Right atrium auricular region (tissue), 2 donors: ENCODE data around the gene IL26. TPM values are rescaled to one million over a fixed set of nuclear protein-coding genes. Genes with fewer than 3 reads are reported as not detected.

Experiments used
- DNase-seq: peaks from one replicate; pipeline ENCODE4 v3.0.0-alpha.2; 2019; ENCODE audit warnings: low spot score
- H3K27ac ChIP-seq, 2 donors: fragments of 200-600 bp; sonication (generic); 1 replicate in 1 of 2; 2 replicates in 1 of 2; pipeline ENCODE4 v1.5.1; 2016 to 2019
- H3K27me3 ChIP-seq, 2 donors: fragments of 200-600 bp; sonication (generic); one replicate each; pipeline versions ENCODE4 v1.5.1 to v1.6.0; 2017 to 2019
- H3K36me3 ChIP-seq: fragments of 200-600 bp; sonication (generic); one replicate; pipeline ENCODE4 v1.5.1; 2016
- H3K4me1 ChIP-seq, 2 donors: fragments of 200-600 bp; sonication (generic); one replicate each; pipeline versions ENCODE4 v1.5.1 to v1.6.0; 2017 to 2019
- H3K4me3 ChIP-seq, 2 donors: fragments of 200-600 bp; sonication (generic); 1 replicate in 1 of 2; 2 replicates in 1 of 2; pipeline ENCODE4 v1.5.1; 2017 to 2019; ENCODE audit warnings: mild to moderate bottlenecking in 1 of 2, moderate library complexity in 1 of 2
- H3K9me3 ChIP-seq, 2 donors: fragments of 200-600 bp; sonication (generic); one replicate each; pipeline ENCODE4 v1.5.1; 2019
- total RNA-seq, 2 donors: library from RNA; depleted of rRNA; stranded (reverse); fragments of >200 nt; gene quantifications; one replicate each; pipeline ENCODE4 v1.1.0, GENCODE V29; 2016
- TF ChIP-seq, protein P1 (sequence below), 2 donors: fragments of 200-600 bp; sonication (generic); IDR thresholded peaks; one replicate each; pipeline ENCODE4 v1.5.1; 2019; ENCODE audit warnings: antibody characterized with exemption in 2 of 2

The IL26 gene
- total RNA-seq, 2 donors from 2014 or later = not detected

- no peak overlapping the region for H3K4me3 ChIP-seq
- no peaks in the 10 kb centered on the region for H3K9me3 ChIP-seq
- DNase-seq = no peak
- TF ChIP-seq, protein P1, sequence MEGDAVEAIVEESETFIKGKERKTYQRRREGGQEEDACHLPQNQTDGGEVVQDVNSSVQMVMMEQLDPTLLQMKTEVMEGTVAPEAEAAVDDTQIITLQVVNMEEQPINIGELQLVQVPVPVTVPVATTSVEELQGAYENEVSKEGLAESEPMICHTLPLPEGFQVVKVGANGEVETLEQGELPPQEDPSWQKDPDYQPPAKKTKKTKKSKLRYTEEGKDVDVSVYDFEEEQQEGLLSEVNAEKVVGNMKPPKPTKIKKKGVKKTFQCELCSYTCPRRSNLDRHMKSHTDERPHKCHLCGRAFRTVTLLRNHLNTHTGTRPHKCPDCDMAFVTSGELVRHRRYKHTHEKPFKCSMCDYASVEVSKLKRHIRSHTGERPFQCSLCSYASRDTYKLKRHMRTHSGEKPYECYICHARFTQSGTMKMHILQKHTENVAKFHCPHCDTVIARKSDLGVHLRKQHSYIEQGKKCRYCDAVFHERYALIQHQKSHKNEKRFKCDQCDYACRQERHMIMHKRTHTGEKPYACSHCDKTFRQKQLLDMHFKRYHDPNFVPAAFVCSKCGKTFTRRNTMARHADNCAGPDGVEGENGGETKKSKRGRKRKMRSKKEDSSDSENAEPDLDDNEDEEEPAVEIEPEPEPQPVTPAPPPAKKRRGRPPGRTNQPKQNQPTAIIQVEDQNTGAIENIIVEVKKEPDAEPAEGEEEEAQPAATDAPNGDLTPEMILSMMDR (IDR thresholded peaks at IDR 0.05) = no peak
- no peaks in the 10 kb centered on the region for H3K27me3 ChIP-seq
- no peak overlapping the region for H3K27ac ChIP-seq
- no peaks in the 10 kb centered on the region for H3K4me1 ChIP-seq
- H3K36me3 ChIP-seq = no peaks in the 10 kb centered on the region
Measured at GRCh38 chr12:68190301-68190700, 35.3 kb downstream of the IL26 start.

- Histone ChIP-seq H3K4me3 (no peak overlapping the region), H3K27ac (no peak overlapping the region), H3K4me1 (no peaks in the 10 kb centered on the region), H3K27me3 (no peaks in the 10 kb centered on the region), H3K36me3 (no peaks in the 10 kb centered on the region), H3K9me3 (no peaks in the 10 kb centered on the region)
- DNase-seq = no peak
- TF ChIP-seq, protein P1 (IDR thresholded peaks at IDR 0.05) = no peak
Measured at GRCh38 chr12:68189821-68190242, 35.8 kb downstream of the IL26 start.

DNA sequence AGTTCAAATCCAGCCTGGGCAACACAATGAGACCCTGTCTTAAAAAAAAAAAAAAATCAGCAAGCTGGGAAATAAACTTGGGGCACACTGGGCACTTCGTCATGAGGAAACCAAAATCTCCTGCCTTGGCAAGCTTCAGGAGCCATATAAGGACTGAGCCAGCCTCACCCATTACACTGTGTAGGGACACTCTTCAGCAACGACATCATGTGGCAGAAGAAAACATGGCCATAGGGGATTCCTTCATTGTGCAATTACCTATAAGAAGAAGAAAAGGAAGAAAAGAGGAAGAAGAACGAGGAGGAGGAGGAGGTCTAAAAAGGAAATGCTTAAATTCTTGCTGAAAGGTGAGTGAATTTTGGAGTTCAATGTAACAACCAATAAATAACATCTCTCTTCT lies 40.0 kb downstream of the IL26 start:
- Histone ChIP-seq H3K4me1 (no peaks in the 10 kb centered on the region), H3K36me3 (no peaks in the 10 kb centered on the region), H3K27ac (no peak overlapping the region), H3K9me3 (no peaks in the 10 kb centered on the region), H3K4me3 (no peak overlapping the region), H3K27me3 (no peaks in the 10 kb centered on the region)
- DNase-seq = no peak
- TF ChIP-seq, protein P1 (IDR thresholded peaks at IDR 0.05) = no peak

- Histone ChIP-seq H3K4me3 (no peak overlapping the region), H3K27me3 (no peaks in the 10 kb centered on the region), H3K27ac (no peak overlapping the region), H3K36me3 (no peaks in the 10 kb centered on the region), H3K9me3 (no peaks in the 10 kb centered on the region), H3K4me1 (no peaks in the 10 kb centered on the region)
- TF ChIP-seq, protein P1 (IDR thresholded peaks at IDR 0.05) = no peak
- no peak for DNase-seq
Measured at GRCh38 chr12:68180792-68181744, 44.5 kb downstream of the IL26 start.

- no peak for DNase-seq
- Histone ChIP-seq H3K9me3 (no peaks in the 10 kb centered on the region), H3K36me3 (no peaks in the 10 kb centered on the region), H3K27me3 (no peaks in the 10 kb centered on the region), H3K4me1 (no peaks in the 10 kb centered on the region), H3K27ac (no peak overlapping the region), H3K4me3 (no peak overlapping the region)
- TF ChIP-seq, protein P1 (IDR thresholded peaks at IDR 0.05) = no peak
Measured at GRCh38 chr12:68178774-68179439, 46.7 kb downstream of the IL26 start.
